ENCODE measurements around the gene ZFAND3.

Gene ZFAND3

DNA sequence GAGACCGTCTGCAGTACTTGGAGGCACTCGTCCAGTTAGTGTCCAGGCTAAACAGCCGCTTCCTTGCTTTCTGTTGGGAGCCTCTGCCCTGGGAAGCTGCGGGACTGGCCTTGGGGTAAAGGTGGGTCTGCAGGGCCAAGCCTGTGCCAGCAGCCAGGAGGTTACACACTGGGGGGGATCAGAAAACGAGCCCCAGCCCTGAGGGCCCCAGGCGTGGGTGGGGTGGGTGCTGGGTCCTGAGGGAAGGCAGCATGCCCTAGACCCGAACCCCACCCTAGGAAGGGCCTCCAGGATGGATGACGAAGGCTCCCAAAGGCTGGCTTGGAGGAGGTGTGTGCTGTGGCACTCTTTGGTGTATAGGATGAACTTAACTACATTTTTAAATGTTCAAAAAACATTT lies 335.2 kb downstream of the ZFAND3 start:
- DNase-seq (ENCODE audit: low read depth) = no peak

DNA sequence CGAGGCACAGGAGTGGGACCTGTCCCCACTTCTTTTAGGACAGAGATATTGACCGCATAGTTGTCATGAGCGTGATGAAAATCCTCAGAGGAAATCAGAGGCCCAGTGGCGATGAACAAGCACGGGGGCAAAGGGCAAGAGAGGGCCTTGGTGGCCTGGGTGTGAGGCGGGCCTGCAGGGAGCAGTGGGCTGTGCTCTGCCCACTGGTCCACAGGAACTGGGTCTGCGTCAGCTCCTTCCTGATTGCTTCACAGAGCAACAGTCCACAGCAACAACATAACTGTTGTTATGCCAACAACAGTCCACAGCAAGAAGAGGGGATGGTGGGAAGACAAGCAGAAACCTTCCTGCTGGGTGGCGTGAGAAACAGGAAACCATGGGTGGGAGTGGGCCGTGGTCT lies 335.6 kb downstream of the ZFAND3 start:
- no peak for DNase-seq (ENCODE audit: low read depth)

DNA sequence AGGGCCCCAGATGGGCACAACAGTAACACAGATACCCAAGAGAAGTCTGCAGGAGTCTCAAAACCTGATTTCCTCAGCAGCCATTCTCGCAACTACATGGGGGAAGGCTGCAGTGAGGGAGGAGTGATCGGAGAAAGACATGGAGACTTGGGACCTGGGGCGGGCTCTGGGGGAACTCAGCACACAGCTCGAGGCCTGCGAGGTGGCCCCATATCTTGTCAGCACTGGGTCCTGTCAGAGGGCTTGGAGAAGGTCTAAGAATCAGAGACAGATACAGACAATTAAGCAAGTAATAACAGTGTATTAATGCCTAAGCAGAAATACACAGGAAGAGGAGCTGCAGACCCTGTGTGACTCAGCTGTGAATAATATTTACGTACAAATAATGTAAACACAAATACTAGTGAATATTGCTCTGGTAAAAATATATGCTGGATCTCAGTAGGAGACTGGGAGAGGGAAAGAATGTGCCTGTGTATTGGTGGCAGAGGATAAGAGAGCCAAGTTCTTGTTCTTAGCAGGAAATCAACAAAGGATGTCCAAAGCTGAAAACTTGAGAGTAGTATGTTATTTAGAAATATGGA lies 336.2 kb downstream of the ZFAND3 start:
- no peak for DNase-seq (ENCODE audit: low read depth)

DNA sequence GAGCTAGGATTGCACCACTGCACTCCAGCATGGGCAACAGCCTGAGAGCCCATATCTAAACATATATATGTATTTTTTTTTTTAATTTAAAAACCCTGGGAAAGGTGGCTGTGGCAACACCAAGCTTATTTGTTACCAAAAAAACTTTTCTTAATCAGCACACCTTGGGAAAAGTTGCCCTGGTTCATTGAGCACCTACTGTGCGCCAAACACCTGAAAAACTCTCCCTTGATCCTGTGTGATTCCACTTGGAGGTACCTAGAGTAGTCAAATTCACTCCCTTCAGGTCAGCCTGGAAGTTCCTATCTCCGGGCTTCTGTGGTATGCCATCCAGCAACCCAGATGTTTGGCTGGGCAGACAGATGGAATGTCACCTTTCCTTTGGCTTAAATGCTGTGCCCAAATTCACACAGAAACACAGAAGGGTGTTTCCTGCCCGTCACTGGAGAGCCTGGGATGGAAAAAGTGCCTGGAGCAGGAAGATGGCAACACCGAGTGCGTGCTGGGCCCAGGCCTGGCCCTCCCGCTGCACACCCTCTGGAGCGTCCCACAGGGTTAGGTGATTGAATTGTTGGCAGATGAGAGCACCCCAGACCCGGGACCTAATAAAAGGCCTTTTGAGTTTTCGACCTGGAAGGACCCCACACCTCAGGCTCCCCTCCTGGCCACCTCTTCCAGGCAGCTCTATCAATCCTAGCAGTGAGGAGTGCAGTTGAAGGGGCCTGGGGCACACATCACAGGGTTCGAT lies 337.5 kb downstream of the ZFAND3 start:
- no peak for DNase-seq (ENCODE audit: low read depth)

DNA sequence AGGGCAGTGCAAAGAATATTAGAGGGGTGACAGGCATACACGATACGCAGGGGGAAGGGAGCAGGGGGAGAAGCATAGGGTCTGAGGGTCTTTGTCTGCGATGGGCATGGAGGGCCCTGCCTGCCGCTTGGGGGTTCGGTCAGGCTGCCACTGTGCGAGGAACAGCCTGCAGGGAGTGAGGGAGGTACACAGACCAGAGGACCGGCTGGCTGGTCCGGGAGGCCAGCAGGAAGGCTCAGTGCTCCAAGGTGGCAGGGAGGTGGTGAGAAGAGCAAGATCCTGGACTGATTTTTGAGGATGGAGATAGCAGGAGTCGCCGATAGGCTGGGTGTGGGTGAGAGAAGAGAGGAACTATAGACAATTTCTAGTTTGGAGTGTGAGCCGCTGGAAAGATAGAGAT lies 338.4 kb downstream of the ZFAND3 start:
- DNase-seq (ENCODE audit: low read depth) = no peak

- no peak for DNase-seq (ENCODE audit: low read depth)
Measured at GRCh38 chr6:38158762-38159350, 339.3 kb downstream of the ZFAND3 start.

DNA sequence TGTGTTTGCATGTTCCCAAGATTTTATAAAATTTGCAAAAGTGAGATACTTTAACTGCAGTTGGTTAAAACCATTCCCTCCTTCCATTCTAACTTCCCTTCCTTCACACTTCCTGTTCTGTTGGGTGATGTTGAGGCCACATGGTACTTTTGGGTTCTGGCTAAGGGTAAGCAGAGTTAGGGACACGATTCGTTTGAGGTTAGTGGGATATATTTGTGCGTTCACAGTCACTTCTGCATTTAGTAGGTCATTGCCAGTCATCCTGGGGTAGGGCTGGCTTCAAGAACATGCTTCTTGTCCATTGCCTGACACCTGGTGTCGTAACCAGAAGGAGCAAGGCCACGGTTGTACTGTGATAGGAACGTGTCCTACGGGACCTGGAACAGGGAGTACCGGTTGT lies 340.1 kb downstream of the ZFAND3 start:
- no peak for DNase-seq (ENCODE audit: low read depth)

- no peak for DNase-seq (ENCODE audit: low read depth)
Measured at GRCh38 chr6:38160831-38161230, 341.3 kb downstream of the ZFAND3 start.

DNA sequence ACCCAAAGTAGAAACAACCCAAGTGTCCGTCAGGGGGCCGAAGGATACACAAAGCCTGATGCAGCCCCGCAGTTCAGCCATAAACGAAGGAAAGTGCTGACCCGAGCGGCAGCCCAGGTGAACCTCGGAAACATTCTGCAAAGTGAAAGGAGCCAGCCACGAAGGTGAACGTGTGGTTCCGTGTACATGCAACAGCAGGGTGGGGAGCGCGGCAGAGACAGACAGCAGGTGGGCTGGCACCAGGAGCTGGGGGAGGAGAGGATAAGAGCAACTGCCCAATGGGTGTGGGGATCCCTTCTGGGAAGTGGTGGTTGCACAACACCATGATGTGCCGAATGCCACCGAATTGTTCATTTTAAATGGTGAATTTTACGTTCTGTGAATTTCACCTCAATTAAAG lies 341.8 kb downstream of the ZFAND3 start:
- DNase-seq (ENCODE audit: low read depth) = no peak

GRCh38 chr6:38161754-38162492 lies 342.4 kb downstream of the ZFAND3 start:
- no peak for DNase-seq (ENCODE audit: low read depth)

DNA sequence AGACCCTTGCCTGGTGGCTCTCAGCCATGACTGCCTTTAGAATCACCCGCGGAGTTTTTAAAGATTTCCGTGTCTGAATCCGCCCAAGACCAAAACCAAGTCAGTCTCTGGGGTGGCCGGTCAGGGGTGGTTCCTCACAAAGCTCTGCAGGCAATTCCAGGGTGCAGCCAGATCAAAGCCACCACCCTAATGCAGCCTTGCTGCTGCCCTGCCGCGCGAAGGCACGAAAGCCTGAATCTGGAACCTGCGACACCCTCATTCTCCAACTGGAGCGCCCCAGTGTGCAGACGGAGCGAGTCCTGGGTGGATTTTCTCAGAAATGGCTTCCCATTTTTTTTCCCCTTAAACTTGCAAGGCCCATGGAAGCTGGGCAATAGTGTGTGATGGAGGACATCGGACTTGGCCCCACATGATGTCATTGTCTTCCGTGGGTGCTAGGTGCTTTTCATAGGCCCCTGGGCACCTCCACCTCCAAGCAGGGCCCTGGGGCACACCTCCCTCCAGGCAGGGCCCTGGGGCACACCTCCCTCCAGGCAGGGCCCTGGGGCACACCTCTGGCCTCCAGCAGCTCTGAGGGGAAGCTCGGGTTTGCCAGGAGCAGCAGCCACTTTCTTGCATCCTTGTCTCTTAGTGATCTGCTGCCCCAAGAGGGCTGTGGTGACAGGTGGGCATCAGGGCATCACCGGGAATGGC lies 343.1 kb downstream of the ZFAND3 start:
- no peak for DNase-seq (ENCODE audit: low read depth)

GRCh38 chr6:38163186-38164130 lies 343.9 kb downstream of the ZFAND3 start:
- DNase-seq (ENCODE audit: low read depth) = no peak

DNA sequence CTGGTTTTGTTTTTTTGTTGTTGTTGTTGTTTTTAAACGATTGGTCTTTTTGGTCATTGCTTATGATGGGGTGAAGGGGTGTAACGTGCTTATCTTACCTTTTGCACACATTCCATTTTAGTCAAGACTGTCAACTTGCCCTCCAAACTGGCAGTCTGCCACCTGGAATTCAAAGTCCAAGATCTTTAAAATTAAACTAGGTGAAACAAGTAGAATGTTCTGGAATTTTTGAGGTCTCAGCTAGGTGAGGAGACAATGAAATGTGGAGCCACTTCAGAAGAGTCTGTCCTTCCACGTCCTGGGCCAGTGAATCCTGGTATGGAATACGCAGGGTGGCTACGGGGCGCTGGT lies 344.6 kb downstream of the ZFAND3 start:
- no peak for DNase-seq (ENCODE audit: low read depth)

DNA sequence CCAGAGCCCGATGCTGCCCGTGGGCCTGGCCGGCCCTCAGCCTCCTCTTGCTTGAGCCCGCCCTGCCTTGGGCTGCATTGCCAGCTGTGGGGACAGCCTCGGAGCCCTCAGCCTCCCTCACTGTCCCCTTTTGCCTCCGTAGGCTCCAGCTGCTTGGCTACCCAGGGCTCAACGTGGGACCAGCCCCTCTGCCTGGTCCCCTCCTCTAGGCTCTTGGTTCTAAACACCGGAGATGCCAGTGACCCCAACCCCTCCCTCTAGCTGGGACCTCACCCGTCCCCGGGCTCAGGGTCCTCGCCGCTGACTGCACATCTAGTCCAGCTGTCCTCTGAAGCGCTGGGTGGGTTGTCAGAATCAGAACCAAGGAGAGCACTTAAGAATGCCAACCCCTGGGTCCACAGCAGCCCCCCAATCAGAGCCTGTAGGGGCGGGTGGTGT lies 345.2 kb downstream of the ZFAND3 start:
- DNase-seq (ENCODE audit: low read depth) = no peak

DNA sequence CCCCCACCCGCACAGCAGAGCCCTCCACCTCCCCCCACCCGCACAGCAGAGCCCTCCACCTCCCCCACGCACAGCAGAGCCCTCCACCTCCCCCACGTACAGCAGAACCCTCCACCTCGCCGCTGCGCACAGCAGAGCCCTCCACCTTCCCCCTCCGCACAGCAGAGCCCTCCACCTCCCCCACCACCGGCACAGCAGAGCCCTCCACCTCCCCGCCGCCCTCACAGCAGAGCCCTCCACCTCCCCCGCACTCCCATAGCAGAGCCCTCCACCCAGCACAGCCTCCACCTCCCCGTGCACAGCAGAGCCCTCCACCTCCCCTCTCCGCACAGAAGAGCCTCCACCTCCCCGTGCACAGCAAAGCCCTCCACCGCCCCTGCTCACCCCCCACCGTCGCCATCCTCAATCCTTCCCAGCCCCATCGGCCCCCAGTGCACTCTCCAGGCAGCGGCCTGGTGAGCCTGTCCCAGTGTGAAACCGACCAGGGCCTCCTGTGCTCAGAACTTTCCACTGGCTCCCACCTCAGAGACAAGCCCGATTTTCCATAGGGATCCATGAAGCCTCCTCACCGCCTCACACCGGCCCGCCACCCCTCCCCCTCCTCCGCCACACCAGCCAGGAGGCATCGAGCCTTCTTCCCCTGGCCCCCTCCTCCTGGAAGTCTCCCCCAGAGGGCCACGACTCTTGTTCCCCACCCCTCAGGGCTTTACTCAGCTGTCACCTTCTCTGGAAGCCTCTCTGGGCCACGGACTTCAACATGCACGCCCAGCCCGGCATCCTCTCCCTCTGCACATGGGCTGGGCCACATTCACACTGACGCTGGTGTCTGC lies 347.1 kb downstream of the ZFAND3 start:
- DNase-seq (ENCODE audit: low read depth) = no peak

- DNase-seq (ENCODE audit: low read depth) = no peak
Measured at GRCh38 chr6:38167598-38167997, 348.1 kb downstream of the ZFAND3 start.

- DNase-seq (ENCODE audit: low read depth) = no peak
Measured at GRCh38 chr6:38168126-38168525, 348.6 kb downstream of the ZFAND3 start.

DNA sequence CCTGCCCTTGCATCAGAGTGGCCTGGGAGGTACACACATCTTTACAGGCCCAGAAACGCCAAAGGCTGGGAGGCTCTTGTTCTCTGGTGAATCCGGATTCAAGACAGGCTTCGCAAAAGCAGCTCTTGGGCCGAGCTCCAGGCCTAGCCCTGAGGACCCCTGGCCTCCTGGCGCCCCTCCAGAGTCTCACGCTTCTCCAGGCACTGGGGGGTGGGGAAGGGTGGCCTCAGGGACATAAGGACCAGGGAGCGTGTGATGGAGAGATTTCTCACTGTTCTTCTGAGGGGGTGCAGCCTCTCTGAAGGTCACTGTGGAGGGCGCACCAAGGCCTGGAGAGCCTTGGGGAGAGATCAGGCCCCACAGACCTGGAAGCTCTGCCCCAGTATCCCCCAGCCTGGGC lies 349.2 kb downstream of the ZFAND3 start:
- no peak for DNase-seq (ENCODE audit: low read depth)

DNA sequence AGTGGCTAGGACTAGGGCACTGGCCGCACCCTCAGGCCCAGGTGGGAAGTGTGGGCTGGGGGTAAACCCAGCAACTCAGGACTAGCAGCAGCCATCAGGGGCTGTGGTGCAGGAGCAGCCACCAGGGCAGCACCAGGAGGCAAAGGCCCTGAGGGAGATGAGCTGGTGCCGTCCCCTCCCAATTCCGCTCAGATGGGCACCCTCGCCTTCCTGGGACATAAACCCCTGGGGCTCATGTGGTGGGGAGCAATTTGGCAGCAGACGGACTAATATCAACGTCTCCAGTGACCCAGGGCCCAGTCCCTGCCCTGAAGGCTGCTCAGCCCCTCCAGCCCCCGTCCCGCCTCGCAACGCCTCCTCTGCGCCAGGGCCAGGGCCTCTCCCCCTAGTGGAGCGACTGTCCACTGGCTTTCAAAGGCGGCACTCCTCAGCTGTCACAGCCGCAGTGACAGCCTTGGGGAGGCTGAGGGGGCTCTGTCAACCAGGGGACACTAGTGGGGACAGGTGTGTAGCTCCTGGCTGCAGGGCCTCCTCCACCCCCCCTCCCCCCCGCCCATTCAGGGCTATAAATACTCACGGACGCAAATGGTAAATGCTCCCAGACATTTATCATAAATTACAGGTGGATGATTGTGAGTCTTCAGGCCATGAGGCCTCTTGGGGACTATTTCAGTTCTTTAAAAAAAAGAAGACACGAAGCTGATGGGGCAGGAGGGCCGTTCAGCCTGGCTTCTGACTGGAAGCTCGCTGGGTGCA lies 349.9 kb downstream of the ZFAND3 start:
- DNase-seq (ENCODE audit: low read depth) = no peak
